Lung (tissue), 12 donors: ENCODE data around the gene KRTAP5-8. TPM values are rescaled to one million over a fixed set of nuclear protein-coding genes. Genes with fewer than 3 reads are reported as not detected.

Experiments
- ATAC-seq: fragments of 200-7000 bp; cut with Tn5 transposase; one replicate; pipeline ENCODE4 v1.9.1; 2020; ENCODE audit warnings: moderate number of reproducible peaks; ENCODE audit not compliant: insufficient read depth, low FRiP score
- DNase-seq, 3 donors: peaks; one replicate each; pipeline ENCODE4 v3.0.0-alpha.2; 2013 to 2017
- H3K27ac ChIP-seq, 2 donors: one replicate each; pipeline ENCODE4 v1.5.1; 2013; ENCODE audit warnings: mild to moderate bottlenecking in 2 of 2, moderate library complexity in 2 of 2, control low read depth in 1 of 2, inconsistent platforms in 1 of 2, low read depth in 1 of 2, low read length in 1 of 2
- H3K27me3 ChIP-seq, 3 donors: one replicate each; pipeline ENCODE4 v1.5.1; 2013; ENCODE audit warnings: low read length in 2 of 3; ENCODE audit not compliant: control insufficient read depth in 3 of 3, insufficient read depth in 3 of 3
- H3K36me3 ChIP-seq, 4 donors: one replicate each; pipeline ENCODE4 v1.5.1; 2013; ENCODE audit warnings: low read length in 4 of 4, mild to moderate bottlenecking in 1 of 4, moderate library complexity in 1 of 4; ENCODE audit not compliant: control insufficient read depth in 4 of 4, insufficient read depth in 4 of 4
- H3K4me1 ChIP-seq, 5 donors: one replicate each; pipeline ENCODE4 v1.5.1; 2013; ENCODE audit warnings: low read length in 5 of 5, mild to moderate bottlenecking in 2 of 5, moderate library complexity in 1 of 5; ENCODE audit not compliant: control insufficient read depth in 5 of 5, insufficient read depth in 5 of 5
- H3K4me3 ChIP-seq: one replicate; pipeline ENCODE4 v1.5.1; 2013; ENCODE audit warnings: mild to moderate bottlenecking, control low read depth, moderate library complexity
- H3K9ac ChIP-seq, 2 donors: one replicate each; pipeline ENCODE4 v1.5.1; 2013; ENCODE audit warnings: low read length in 2 of 2, control low read depth in 1 of 2; ENCODE audit not compliant: insufficient read depth in 1 of 2
- H3K9me3 ChIP-seq, 4 donors: one replicate each; pipeline ENCODE4 v1.5.1; 2013; ENCODE audit warnings: low read length in 3 of 4, mild to moderate bottlenecking in 1 of 4, moderate library complexity in 1 of 4; ENCODE audit not compliant: control insufficient read depth in 4 of 4, insufficient read depth in 3 of 4
- WGBS, 2 donors: extraction: QIAGEN DNeasy Blood & Tissue Kit; methylation state at CpG; one replicate each; pipeline ENCODE4 v1.1.7; 2013; 5-methylcytosine and 5-hydroxymethylcytosine counted together
- polyA plus RNA-seq, 2 donors: library from polyadenylated mRNA; stranded (reverse); fragments of 200-250 nt; gene quantifications; one replicate each; pipeline ENCODE4 v1.2.1, GENCODE V29; 2013
- total RNA-seq, 2 donors: library from RNA; depleted of rRNA in 1 of 2; stranded (reverse); fragments of >200 nt in 1 of 2; gene quantifications; one replicate each; pipeline ENCODE4 v1.2.1, GENCODE V29; 2014 to 2021
- TF ChIP-seq, protein P1 (sequence below): IDR thresholded peaks from 2 replicates; pipeline ENCODE4 v1.5.1; 2012; ENCODE audit warnings: mild to moderate bottlenecking; ENCODE audit errors: control extremely low read depth, extremely low read depth
- donor health status: control.
- donor health status: control.
- donor health status: Bipolar disorder and iron deficiency.
- donor health status: healthy.
- donor health status: DM: yes; HTN: yes; CAD: no.

The KRTAP5-8 gene
- total and polyA plus RNA-seq, 4 donors = 0.03 to 0.34 (median 0.20) TPM; not detected in 1

DNA sequence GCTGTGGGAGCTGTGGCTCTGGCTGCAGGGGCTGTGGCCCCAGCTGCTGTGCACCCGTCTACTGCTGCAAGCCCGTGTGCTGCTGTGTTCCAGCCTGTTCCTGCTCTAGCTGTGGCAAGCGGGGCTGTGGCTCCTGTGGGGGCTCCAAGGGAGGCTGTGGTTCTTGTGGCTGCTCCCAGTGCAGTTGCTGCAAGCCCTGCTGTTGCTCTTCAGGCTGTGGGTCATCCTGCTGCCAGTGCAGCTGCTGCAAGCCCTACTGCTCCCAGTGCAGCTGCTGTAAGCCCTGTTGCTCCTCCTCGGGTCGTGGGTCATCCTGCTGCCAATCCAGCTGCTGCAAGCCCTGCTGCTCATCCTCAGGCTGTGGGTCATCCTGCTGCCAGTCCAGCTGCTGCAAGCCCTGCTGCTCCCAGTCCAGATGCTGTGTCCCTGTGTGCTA, 10.9 kb downstream of the KRTAP5-8 start:
- H3K9me3 ChIP-seq = no peaks in the 10 kb centered on the region
- no peaks in the 10 kb centered on the region for H3K27me3 ChIP-seq
- no peak overlapping the region for H3K27ac ChIP-seq
- H3K4me1 ChIP-seq = no peaks in the 10 kb centered on the region
- ATAC-seq (no peak), DNase-seq (no peak)
- TF ChIP-seq, protein P1, sequence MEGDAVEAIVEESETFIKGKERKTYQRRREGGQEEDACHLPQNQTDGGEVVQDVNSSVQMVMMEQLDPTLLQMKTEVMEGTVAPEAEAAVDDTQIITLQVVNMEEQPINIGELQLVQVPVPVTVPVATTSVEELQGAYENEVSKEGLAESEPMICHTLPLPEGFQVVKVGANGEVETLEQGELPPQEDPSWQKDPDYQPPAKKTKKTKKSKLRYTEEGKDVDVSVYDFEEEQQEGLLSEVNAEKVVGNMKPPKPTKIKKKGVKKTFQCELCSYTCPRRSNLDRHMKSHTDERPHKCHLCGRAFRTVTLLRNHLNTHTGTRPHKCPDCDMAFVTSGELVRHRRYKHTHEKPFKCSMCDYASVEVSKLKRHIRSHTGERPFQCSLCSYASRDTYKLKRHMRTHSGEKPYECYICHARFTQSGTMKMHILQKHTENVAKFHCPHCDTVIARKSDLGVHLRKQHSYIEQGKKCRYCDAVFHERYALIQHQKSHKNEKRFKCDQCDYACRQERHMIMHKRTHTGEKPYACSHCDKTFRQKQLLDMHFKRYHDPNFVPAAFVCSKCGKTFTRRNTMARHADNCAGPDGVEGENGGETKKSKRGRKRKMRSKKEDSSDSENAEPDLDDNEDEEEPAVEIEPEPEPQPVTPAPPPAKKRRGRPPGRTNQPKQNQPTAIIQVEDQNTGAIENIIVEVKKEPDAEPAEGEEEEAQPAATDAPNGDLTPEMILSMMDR = no peak
- H3K9ac ChIP-seq = no peak overlapping the region
- 39 to 47% methylated on average over 5 of the region's 5 CpGs for WGBS, 2 donors
- no peak overlapping the region for H3K4me3 ChIP-seq
- H3K36me3 ChIP-seq = no peaks in the 10 kb centered on the region

DNA sequence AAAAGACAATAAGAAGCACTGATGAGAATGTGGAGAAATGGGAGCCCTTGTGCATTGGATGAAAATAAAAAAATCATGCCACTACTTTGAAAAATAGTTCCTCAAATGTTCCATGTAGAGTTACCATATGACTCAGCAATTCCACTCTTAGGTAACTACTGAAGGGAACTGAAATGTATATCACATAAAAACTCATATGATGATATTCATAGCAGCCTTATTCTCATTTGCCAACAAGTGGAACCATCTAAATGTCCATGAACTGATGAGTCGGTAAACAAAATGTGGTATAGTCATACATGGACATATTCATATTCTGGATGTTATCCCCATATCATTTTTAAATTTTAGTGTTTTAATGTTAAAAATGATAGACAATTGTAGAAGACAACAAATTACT, 13.9 kb downstream of the KRTAP5-8 start:
- no peak for DNase-seq
- no peaks in the 10 kb centered on the region for H3K9me3 ChIP-seq
- H3K36me3 ChIP-seq = no peaks in the 10 kb centered on the region
- no peak overlapping the region for H3K27ac ChIP-seq
- H3K9ac ChIP-seq = no peak overlapping the region
- H3K27me3 ChIP-seq = no peaks in the 10 kb centered on the region
- no peaks in the 10 kb centered on the region for H3K4me1 ChIP-seq
- 91 to 97% methylated on average over 1 of the region's 1 CpG for WGBS, 2 donors
- no peak overlapping the region for H3K4me3 ChIP-seq
- TF ChIP-seq, protein P1 = no peak
- no peak for ATAC-seq

DNA sequence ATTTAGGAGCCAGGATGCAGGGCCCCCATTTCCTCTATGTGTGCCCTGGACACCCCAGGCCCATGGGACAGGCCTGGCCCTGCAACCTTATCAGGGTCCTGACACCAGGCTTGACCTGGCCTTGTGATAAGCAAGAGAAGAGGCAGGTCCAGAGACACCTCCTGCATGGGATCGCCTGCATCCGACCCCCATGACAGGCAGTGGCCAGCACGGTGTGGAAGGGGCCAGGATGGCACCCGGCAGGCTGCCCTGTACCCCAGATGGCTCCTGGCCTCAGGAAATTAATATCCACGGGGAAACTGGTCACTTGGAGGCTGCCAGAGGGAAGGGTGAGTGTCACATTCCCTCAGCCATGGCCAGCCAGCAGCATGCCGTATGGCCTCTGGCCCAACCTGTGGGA, 17.2 kb downstream of the KRTAP5-8 start:
- H3K4me1 ChIP-seq = no peaks in the 10 kb centered on the region
- H3K27me3 ChIP-seq = no peaks in the 10 kb centered on the region
- DNase-seq (no peak), ATAC-seq (no peak)
- TF ChIP-seq, protein P1 = no peak
- H3K9me3 ChIP-seq = no peaks in the 10 kb centered on the region
- H3K9ac ChIP-seq = no peak overlapping the region
- WGBS, 2 donors = 92 to 95% methylated on average over 6 of the region's 6 CpGs
- H3K36me3 ChIP-seq = no peaks in the 10 kb centered on the region
- no peak overlapping the region for H3K4me3 ChIP-seq
- no peak overlapping the region for H3K27ac ChIP-seq

DNA sequence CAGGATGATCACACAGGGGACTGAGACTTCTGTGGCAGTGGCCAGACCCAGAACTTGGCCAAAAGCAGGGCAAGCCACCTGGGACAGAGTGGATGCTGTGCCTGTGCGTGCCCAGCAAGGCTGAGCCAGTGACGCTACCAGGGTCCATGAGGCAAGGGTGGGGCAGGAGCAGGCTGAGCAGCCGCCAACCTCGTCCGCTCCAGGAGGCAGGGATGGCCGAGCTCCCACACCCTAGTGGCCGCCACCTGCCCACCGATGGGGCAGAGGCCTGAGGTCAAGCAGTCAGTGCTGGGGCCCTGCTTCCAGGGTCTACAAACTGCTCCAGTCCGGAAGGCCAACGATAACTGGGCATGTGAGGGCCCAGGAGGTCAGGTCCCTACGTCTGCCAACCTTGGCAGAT, 17.7 kb downstream of the KRTAP5-8 start:
- Histone ChIP-seq H3K27me3 (no peaks in the 10 kb centered on the region), H3K4me3 (no peak overlapping the region), H3K27ac (no peak overlapping the region), H3K36me3 (no peaks in the 10 kb centered on the region), H3K9me3 (peaks cover 0 to 2% (median 0%) of the 10 kb centered on the region in 4 donors), H3K9ac (no peak overlapping the region), H3K4me1 (no peaks in the 10 kb centered on the region)
- 95 to 98% methylated on average over 11 of the region's 11 CpGs for WGBS, 2 donors
- ATAC-seq (no peak), DNase-seq (no peak)
- TF ChIP-seq, protein P1 = no peak
